ENCODE data around the gene ZNF845.
A peak's percentile ranks its signal among the peaks of the same experiment; 100 is the strongest.
"Not testable (repeated sequence)": the region's sequence is repeated elsewhere in the genome, so short reads cannot be mapped to it uniquely, and the experiment has no call there.

Gene ZNF845

GRCh38 chr19:53374743-53375142 lies 41.2 kb downstream of the ZNF845 start:
- no peak for FAIRE-seq

GRCh38 chr19:53381376-53381775 lies 47.8 kb downstream of the ZNF845 start:
- DNase-seq (ENCODE audit: insufficient read length, low spot score), result no peak
- no peak for FAIRE-seq

More at GRCh38 chr19:53374743-53375142, 41.2 kb downstream of the ZNF845 start:
- no peak for DNase-seq (ENCODE audit: insufficient read length, low spot score)

GRCh38 chr19:53388168-53388567 lies 54.6 kb downstream of the ZNF845 start:
- DNase-seq (ENCODE audit: insufficient read length, low spot score) (no peak), FAIRE-seq (no peak)

GRCh38 chr19:53388904-53389303 lies 55.4 kb downstream of the ZNF845 start:
- FAIRE-seq (no peak), DNase-seq (ENCODE audit: insufficient read length, low spot score) (no peak)

- no peak for FAIRE-seq
- DNase-seq (ENCODE audit: insufficient read length, low spot score), result no peak
Observed at GRCh38 chr19:53389571-53389970, 56.0 kb downstream of the ZNF845 start.

- DNase-seq (ENCODE audit: insufficient read length, low spot score) (no peak), FAIRE-seq (no peak)
Observed at GRCh38 chr19:53389978-53390377, 56.4 kb downstream of the ZNF845 start.

- FAIRE-seq (no peak), DNase-seq (ENCODE audit: insufficient read length, low spot score) (peak; percentile 23)
Observed at GRCh38 chr19:53394522-53394973, 61.0 kb downstream of the ZNF845 start.

GRCh38 chr19:53394974-53395839 lies 61.7 kb downstream of the ZNF845 start, which contains the start of gene ZNF765:
Gene ZNF765, plus strand, starts transcription at chr19:53395149. Its CDS starts 2,867 bp downstream, at chr19:53398016.
- peak; percentile 81 for DNase-seq (ENCODE audit: insufficient read length, low spot score)
- peak; percentile 55 for FAIRE-seq

- not testable (repeated sequence) for FAIRE-seq; DNase-seq (ENCODE audit: insufficient read length, low spot score)
Observed at GRCh38 chr19:53395840-53396524, 62.4 kb downstream of the ZNF845 start.

GRCh38 chr19:53396525-53396868 lies 62.9 kb downstream of the ZNF845 start:
- FAIRE-seq (no peak), DNase-seq (ENCODE audit: insufficient read length, low spot score) (no peak)

GRCh38 chr19:53397918-53398317 lies 64.4 kb downstream of the ZNF845 start:
- not testable (repeated sequence) for DNase-seq (ENCODE audit: insufficient read length, low spot score); FAIRE-seq

Measured in HTR-8/SVneo (cell line).